Pancreas (tissue), 10 donors: ENCODE data around the gene RGS7. TPM values are rescaled to one million over a fixed set of nuclear protein-coding genes. Genes with fewer than 3 reads are reported as not detected.
"Not testable (repeated sequence)": the region's sequence is repeated elsewhere in the genome, so short reads cannot be mapped to it uniquely, and the experiment has no call there.

Source experiments
- ATAC-seq, 4 donors: fragments of 200-7000 bp; cut with Tn5 transposase; one replicate each; pipeline versions ENCODE4 v1.8.0 to v1.9.1; 2020; ENCODE audit warnings: mild to moderate bottlenecking in 4 of 4, moderate library complexity in 4 of 4
- DNase-seq, 6 donors: peaks; one replicate each; pipeline ENCODE4 v3.0.0-alpha.2; 2020
- FAIRE-seq: peaks from 2 replicates; lab custom pipeline; 2012; peaks lifted over from hg19 to GRCh38; lab: Jason Lieb, UNC
- H3K27ac ChIP-seq, 4 donors: fragments of 200-600 bp; sonication (generic); 1 replicate in 3 of 4; 2 replicates in 1 of 4; pipeline versions ENCODE4 v1.5.0 to v1.8.0; 2020
- H3K27me3 ChIP-seq, 4 donors: fragments of 200-600 bp; one replicate each; pipeline ENCODE4 v1.8.0; 2021
- H3K36me3 ChIP-seq, 3 donors: fragments of 200-600 bp; sonication (generic) in 1 of 3; one replicate each; pipeline versions ENCODE4 v1.5.0 to v1.8.0; 2020 to 2021
- H3K4me1 ChIP-seq, 3 donors: fragments of 200-600 bp; one replicate each; pipeline ENCODE4 v1.8.0; 2021
- H3K4me3 ChIP-seq, 4 donors: fragments of 200-600 bp; sonication (generic) in 2 of 4; one replicate each; pipeline versions ENCODE4 v1.5.0 to v1.8.0; 2020 to 2021
- H3K9me3 ChIP-seq, 4 donors: fragments of 200-600 bp; one replicate each; pipeline ENCODE4 v1.8.0; 2021
- WGBS, 2 donors: extraction: QIAGEN DNeasy Blood & Tissue Kit; methylation state at CpG; one replicate each; pipeline ENCODE4 v1.1.7; 2013; 5-methylcytosine and 5-hydroxymethylcytosine counted together
- intact Hi-C, 3 donors: fragments of 100-400 bp; cut with DNase I; formaldehyde crosslinking; loops; one replicate each; pipeline versions ENCODE4 v1.11.1 to v1.14.2; 2022
- polyA plus RNA-seq, 2 donors: library from polyadenylated mRNA; stranded (reverse); fragments of 200-250 nt; gene quantifications; one replicate each; pipeline ENCODE4 v1.2.3, GENCODE V29; 2013
- total RNA-seq, 6 donors: library from RNA; stranded (reverse); fragmentation: NEBNext Ultra II Directional in 4 of 6; extraction: Animal tissue kit (Norgen Biotek cat#: 25700) in 4 of 6; gene quantifications; one replicate each; pipeline versions ENCODE4 v1.2.1 to v1.2.4, GENCODE V29; 2021 to 2023
- TF ChIP-seq, protein P1 (sequence below), 4 donors: fragments of 200-600 bp; sonication (generic) in 3 of 4; IDR thresholded peaks; one replicate each; pipeline versions ENCODE4 v1.5.0 to v1.8.0; 2021; ENCODE audit warnings: antibody characterized with exemption in 4 of 4
- donor health status: healthy with polysubstance abuse.
- donor health status: DM: no; HTN: no; CAD: no; lungs with moderate emphysema.
- donor health status: DM: no; HTN: no; CAD: no.
- donor health status: control.
- donor health status: control.
- donor health status: Bipolar disorder and iron deficiency.
- donor health status: DM: yes; HTN: yes; CAD: no.
- donor health status: DM: no; HTN: no; CAD: no.
- donor health status: DM: no; HTN: no; CAD: no.
- donor health status: DM: yes; HTN: yes; CAD: no.

Gene RGS7
- total and polyA plus RNA-seq, 8 donors, result 0.08 to 4.2 (median 0.33) TPM

DNA sequence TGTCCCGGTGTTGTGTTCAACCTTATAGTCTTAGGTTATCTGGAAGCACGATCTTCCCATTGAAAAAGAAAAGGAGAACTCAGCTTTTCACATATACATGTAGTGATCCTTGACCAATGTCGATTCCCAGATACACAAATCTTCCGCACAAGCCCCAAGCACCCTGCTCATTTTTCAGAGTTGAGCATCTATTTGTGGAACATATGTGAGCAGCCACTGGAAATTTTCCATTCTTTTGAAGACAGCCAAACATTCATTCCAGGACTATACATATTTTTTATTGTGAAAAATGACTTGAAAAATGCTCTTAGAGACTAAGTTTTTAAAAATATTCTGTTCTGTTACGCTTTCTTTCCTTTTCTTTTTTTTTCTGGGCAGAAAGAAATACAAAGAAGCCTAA is 371.9 kb downstream of the RGS7 start:
- Histone ChIP-seq H3K36me3 (no peaks in the 10 kb centered on the region), H3K4me1 (no peaks in the 10 kb centered on the region), H3K4me3 (no peak overlapping the region), H3K9me3 (no peaks in the 10 kb centered on the region), H3K27me3 (no peaks in the 10 kb centered on the region), H3K27ac (no peak overlapping the region)
- DNase-seq (no peak), FAIRE-seq (no peak), ATAC-seq (no peak)
- intact Hi-C loops, result no loop called here
- TF ChIP-seq, protein P1, sequence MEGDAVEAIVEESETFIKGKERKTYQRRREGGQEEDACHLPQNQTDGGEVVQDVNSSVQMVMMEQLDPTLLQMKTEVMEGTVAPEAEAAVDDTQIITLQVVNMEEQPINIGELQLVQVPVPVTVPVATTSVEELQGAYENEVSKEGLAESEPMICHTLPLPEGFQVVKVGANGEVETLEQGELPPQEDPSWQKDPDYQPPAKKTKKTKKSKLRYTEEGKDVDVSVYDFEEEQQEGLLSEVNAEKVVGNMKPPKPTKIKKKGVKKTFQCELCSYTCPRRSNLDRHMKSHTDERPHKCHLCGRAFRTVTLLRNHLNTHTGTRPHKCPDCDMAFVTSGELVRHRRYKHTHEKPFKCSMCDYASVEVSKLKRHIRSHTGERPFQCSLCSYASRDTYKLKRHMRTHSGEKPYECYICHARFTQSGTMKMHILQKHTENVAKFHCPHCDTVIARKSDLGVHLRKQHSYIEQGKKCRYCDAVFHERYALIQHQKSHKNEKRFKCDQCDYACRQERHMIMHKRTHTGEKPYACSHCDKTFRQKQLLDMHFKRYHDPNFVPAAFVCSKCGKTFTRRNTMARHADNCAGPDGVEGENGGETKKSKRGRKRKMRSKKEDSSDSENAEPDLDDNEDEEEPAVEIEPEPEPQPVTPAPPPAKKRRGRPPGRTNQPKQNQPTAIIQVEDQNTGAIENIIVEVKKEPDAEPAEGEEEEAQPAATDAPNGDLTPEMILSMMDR (IDR thresholded peaks at IDR 0.05), result no peak
- WGBS, 2 donors, result 67 to 75% methylated on average over 5 of the region's 5 CpGs

DNA sequence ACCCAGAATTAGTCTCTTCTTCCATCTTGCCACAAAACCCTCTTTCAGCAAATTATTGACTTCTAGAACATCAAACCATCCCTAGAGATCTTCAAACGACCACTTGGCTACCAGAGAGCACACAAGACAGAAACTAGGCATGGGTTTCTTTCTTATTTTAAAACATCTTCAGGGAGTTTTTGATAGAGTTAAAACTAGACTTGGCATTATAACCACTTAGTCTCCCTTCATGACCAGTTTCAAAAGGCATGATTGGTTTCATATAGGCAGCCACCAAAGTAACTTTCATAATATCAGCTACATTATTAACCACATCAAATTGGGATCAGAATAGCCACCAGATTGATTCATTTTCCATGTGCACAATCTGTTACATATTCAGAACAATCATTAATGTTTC is 376.7 kb downstream of the RGS7 start:
- WGBS, 2 donors, result 19 to 43% methylated on average over 1 of the region's 1 CpG
- no peak for FAIRE-seq
- no peak for ATAC-seq

DNA sequence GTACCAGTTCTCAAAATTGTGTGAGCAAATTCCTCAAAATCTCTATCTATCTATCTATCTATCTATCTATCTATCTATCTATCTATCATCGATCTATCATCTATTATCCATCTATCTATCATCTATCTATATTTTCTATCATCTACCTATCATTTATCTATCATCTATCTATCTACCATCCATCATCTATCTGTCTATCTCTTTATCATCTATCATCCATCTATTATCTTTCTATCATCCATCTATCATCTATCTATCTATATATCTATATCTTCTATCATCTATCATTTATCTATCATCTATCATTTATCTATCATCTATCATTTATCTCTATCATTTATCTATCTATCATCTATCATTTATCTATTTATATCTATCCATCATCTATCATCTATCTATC is 380.3 kb downstream of the RGS7 start:
- TF ChIP-seq, protein P1 (IDR thresholded peaks at IDR 0.05), result no peak
- WGBS, 2 donors, result 59 to 61% methylated on average over 1 of the region's 1 CpG
- Histone ChIP-seq H3K27me3 (peaks cover 0 to 4% (median 0%) of the 10 kb centered on the region in 4 donors), H3K36me3 (no peaks in the 10 kb centered on the region), H3K27ac (no peak overlapping the region), H3K9me3 (no peaks in the 10 kb centered on the region), H3K4me3 (no peak overlapping the region), H3K4me1 (no peaks in the 10 kb centered on the region)
- intact Hi-C loops, result no loop called here
- ATAC-seq, result no peak
- no peak for DNase-seq
- no peak for FAIRE-seq

More for the DNA sequence above, 376.7 kb downstream of the RGS7 start:
- Histone ChIP-seq H3K4me3 (no peak overlapping the region), H3K4me1 (no peaks in the 10 kb centered on the region), H3K9me3 (no peaks in the 10 kb centered on the region), H3K27me3 (peaks cover 0 to 4% (median 0%) of the 10 kb centered on the region in 4 donors), H3K36me3 (no peaks in the 10 kb centered on the region), H3K27ac (no peak overlapping the region)
- no peak for DNase-seq
- TF ChIP-seq, protein P1 (IDR thresholded peaks at IDR 0.05), result no peak
- intact Hi-C loops, result no loop called here

DNA sequence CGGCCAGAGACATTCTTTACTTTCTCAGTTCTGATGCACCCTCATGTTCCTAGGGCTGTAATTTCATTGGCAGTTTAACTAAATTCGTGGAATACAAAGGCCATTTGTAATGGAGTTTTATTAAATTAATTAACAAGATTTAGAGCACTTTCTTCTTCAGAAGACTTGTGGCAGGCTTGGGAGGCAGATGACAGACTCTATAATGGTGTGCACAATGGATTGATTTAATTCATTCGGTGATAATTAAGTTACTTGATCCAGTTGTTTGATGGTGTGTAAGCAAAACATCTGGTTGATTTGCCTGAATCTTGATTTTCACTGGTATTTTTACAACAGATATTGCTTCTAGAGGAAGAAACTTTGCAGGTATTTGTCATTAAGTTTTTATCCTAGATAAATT is 383.1 kb downstream of the RGS7 start:
- Histone ChIP-seq H3K27ac (no peak overlapping the region), H3K9me3 (no peaks in the 10 kb centered on the region), H3K36me3 (no peaks in the 10 kb centered on the region), H3K4me3 (no peak overlapping the region), H3K27me3 (peaks cover 0 to 4% (median 0%) of the 10 kb centered on the region in 4 donors), H3K4me1 (no peaks in the 10 kb centered on the region)
- WGBS, 2 donors, result 58 to 73% methylated on average over 3 of the region's 3 CpGs
- no peak for DNase-seq
- intact Hi-C loops, result no loop called here
- TF ChIP-seq, protein P1 (IDR thresholded peaks at IDR 0.05), result no peak
- FAIRE-seq, result no peak
- no peak for ATAC-seq

DNA sequence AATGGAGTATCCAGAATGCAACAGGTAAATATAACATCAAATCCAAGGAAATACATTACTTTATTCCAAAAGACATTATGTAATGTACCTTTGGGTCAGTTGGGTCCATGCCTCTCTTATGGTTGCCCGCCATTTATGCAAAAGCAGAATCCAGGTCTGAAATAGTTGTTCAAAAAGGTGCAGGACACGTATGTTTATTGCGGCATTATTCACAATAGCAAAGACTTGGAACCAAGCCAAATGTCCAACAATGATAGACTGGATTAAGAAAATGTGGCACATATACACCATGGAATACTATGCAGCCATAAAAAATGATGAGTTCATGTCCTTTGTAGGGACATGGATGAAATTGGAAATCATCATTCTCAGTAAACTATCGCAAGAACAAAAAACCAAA is 384.9 kb downstream of the RGS7 start:
- ATAC-seq, H3K9me3 ChIP-seq, H3K27ac ChIP-seq, H3K4me3 ChIP-seq, H3K4me1 ChIP-seq, DNase-seq, H3K36me3 ChIP-seq, FAIRE-seq, intact Hi-C loops, H3K27me3 ChIP-seq: not testable (repeated sequence)
- WGBS, 2 donors, result 93 to 95% methylated on average over 3 of the region's 4 CpGs
